ENCODE data around the gene USP17L10.
"Not testable (repeated sequence)": the region's sequence is repeated elsewhere in the genome, so short reads cannot be mapped to it uniquely, and the experiment has no call there.

USP17L10 gene

GRCh38 chr4:9210357-9210756 is at the start of gene USP17L10:
USP17L10 (plus strand) TSS chr4:9210657; CDS start chr4:9210657, 0 bp downstream.
- not testable (repeated sequence) for DNase-seq

- peak; percentile 49 for DNase-seq
Observed at GRCh38 chr4:9165990-9166389, 44.5 kb upstream of the USP17L10 start.

- not testable (repeated sequence) for DNase-seq
Observed at GRCh38 chr4:9169791-9170459, 40.5 kb upstream of the USP17L10 start, which contains the start of gene FAM90A26. FAM90A26 (plus strand) TSS chr4:9170409; CDS start chr4:9173173, 2,764 bp downstream.

GRCh38 chr4:9214701-9215100 is 4.2 kb downstream of the USP17L10 start:
- DNase-seq: not testable (repeated sequence)

GRCh38 chr4:9215105-9215504 is 4.6 kb downstream of the USP17L10 start, which contains the start of gene USP17L11:
USP17L11 (plus strand) TSS chr4:9215405; CDS start chr4:9215405, 0 bp downstream.
- DNase-seq: not testable (repeated sequence)

- not testable (repeated sequence) for DNase-seq
Observed at GRCh38 chr4:9219852-9220251, 9.4 kb downstream of the USP17L10 start, which contains the start of gene USP17L12. USP17L12 (plus strand) TSS chr4:9220152; CDS start chr4:9220152, 0 bp downstream.

GRCh38 chr4:9224596-9224995 is 14.1 kb downstream of the USP17L10 start, which contains the start of gene USP17L13:
USP17L13 (plus strand) TSS chr4:9224896; CDS start chr4:9224896, 0 bp downstream.
- not testable (repeated sequence) for DNase-seq

- not testable (repeated sequence) for DNase-seq
Observed at GRCh38 chr4:9230249-9230648, 19.8 kb downstream of the USP17L10 start.

- not testable (repeated sequence) for DNase-seq
Observed at GRCh38 chr4:9234085-9234484, 23.6 kb downstream of the USP17L10 start, which contains the start of gene USP17L15. USP17L15 (plus strand) TSS chr4:9234385; CDS start chr4:9234385, 0 bp downstream.

- DNase-seq: peak; percentile 0
Observed at GRCh38 chr4:9238461-9238860, 28.0 kb downstream of the USP17L10 start.

- not testable (repeated sequence) for DNase-seq
Observed at GRCh38 chr4:9243579-9243978, 33.1 kb downstream of the USP17L10 start, which contains the start of gene USP17L17. USP17L17 (plus strand) TSS chr4:9243879; CDS start chr4:9243879, 0 bp downstream.

GRCh38 chr4:9247953-9248680 is 37.7 kb downstream of the USP17L10 start, which contains the start of gene USP17L18:
USP17L18 (plus strand) TSS chr4:9248630; CDS start chr4:9248630, 0 bp downstream.
- DNase-seq: not testable (repeated sequence)

- not testable (repeated sequence) for DNase-seq
Observed at GRCh38 chr4:9253078-9253477, 42.6 kb downstream of the USP17L10 start, which contains the start of gene USP17L19. USP17L19 (plus strand) TSS chr4:9253378; CDS start chr4:9253378, 0 bp downstream.

- DNase-seq: not testable (repeated sequence)
Observed at GRCh38 chr4:9257824-9258223, 47.4 kb downstream of the USP17L10 start, which contains the start of gene USP17L20. USP17L20 (plus strand) TSS chr4:9258124; CDS start chr4:9258124, 0 bp downstream.
